K562 (cell line): ENCODE results near the gene ZNF385D. TPM values are rescaled to one million over a fixed set of nuclear protein-coding genes. Genes with fewer than 3 reads are reported as not detected.

ENCODE experiments used
- ATAC-seq: fragments of 200-7000 bp; cut with Tn5 transposase; 3 replicates; pipeline ENCODE4 v1.9.1; 2020; ENCODE audit warnings: moderate library complexity
- BruUV-seq: library from RNA; stranded (reverse); fragments of 400-500 nt; replicated peaks from 2 replicates; lab custom pipeline; 2021; lab: Mats Ljungman, UMichigan
- CTCF ChIA-PET: fragments of 300-600 bp; formaldehyde crosslinking; extraction: SDS; loops from one replicate; lab custom pipeline; 2021; ENCODE audit warnings: low intra/inter-chr PET ratio; lab: Yijun Ruan, JAX
- POLR2A ChIA-PET: fragments of 300-600, 350-650 bp; sonication (Branson Sonifier 250); formaldehyde crosslinking; extraction: SDS; loops from one replicate; lab custom pipeline; 2021; ENCODE audit warnings: antibody characterized with exemption, inconsistent platforms; lab: Yijun Ruan, JAX
- DNase-seq, 4 experiments: peaks; one replicate each; pipeline versions ENCODE4 v3.0.0 to v3.0.0-alpha.2; 2011 to 2018; ENCODE audit warnings: low spot score in 3 of 4, mixed read lengths in 3 of 4; ENCODE audit errors: extremely low read depth in 1 of 4
- FAIRE-seq: peaks from 2 replicates; lab custom pipeline; 2011; peaks lifted over from hg19 to GRCh38; lab: Jason Lieb, UNC
- H2AFZ ChIP-seq: 2 replicates; pipeline ENCODE4 v1.6.0; 2011; ENCODE audit warnings: low read depth, low read length, control low read depth, inconsistent platforms
- H3K27ac ChIP-seq: fragments of 200-600 bp; 3 replicates; pipeline ENCODE4 v1.8.0; 2011; ENCODE audit warnings: low read depth, mild to moderate bottlenecking, control low read depth, inconsistent platforms, low read length, moderate library complexity, mixed read lengths; ENCODE audit errors: extremely low read depth
- H3K27me3 ChIP-seq, 2 experiments: fragments of 300-600 bp in 1 of 2; 2 replicates in 1 of 2; 3 replicates in 1 of 2; pipeline versions ENCODE4 v1.6.0 to v1.8.0; 2011; ENCODE audit warnings: inconsistent platforms in 2 of 2, low read length in 2 of 2, mild to moderate bottlenecking in 1 of 2, mixed read lengths in 1 of 2, moderate library complexity in 1 of 2; ENCODE audit not compliant: control insufficient read depth in 2 of 2, insufficient read depth in 2 of 2
- H3K36me3 ChIP-seq: fragments of 300-600 bp; 3 replicates; pipeline ENCODE4 v1.8.0; 2011; ENCODE audit warnings: mild to moderate bottlenecking, low read length, inconsistent platforms; ENCODE audit not compliant: control insufficient read depth, insufficient read depth
- H3K4me1 ChIP-seq, 2 experiments: fragments of 200-600 bp in 1 of 2; replicated peaks in 1 of 2; 2 replicates in 1 of 2; 3 replicates in 1 of 2; pipeline versions ENCODE4 v1.5.1 to v1.8.0; 2011; ENCODE audit warnings: inconsistent platforms in 2 of 2, low read length in 2 of 2, mild to moderate bottlenecking in 1 of 2, mixed read lengths in 1 of 2, moderate library complexity in 1 of 2; ENCODE audit not compliant: control insufficient read depth in 2 of 2, insufficient read depth in 2 of 2
- H3K4me2 ChIP-seq: 2 replicates; pipeline ENCODE4 v1.6.1; 2011; ENCODE audit warnings: low read length, control low read depth, inconsistent platforms, mixed read lengths; ENCODE audit not compliant: insufficient read depth
- H3K4me3 ChIP-seq: fragments of 200-600 bp; sonication (generic), shearing (Covaris generic); 2 replicates; pipeline ENCODE4 v1.5.1; 2016; ENCODE audit warnings: control low read depth, inconsistent platforms
- H3K79me2 ChIP-seq: fragments of 200-600 bp; 3 replicates; pipeline ENCODE4 v1.8.0; 2011; ENCODE audit warnings: low read length, inconsistent platforms; ENCODE audit not compliant: control insufficient read depth, insufficient read depth
- H3K9ac ChIP-seq, 2 experiments: 2 replicates each; pipeline versions ENCODE4 v1.6.0 to v1.6.1; 2011; ENCODE audit warnings: low read depth in 2 of 2, low read length in 2 of 2, control low read depth in 1 of 2, inconsistent platforms in 1 of 2, mild to moderate bottlenecking in 1 of 2, mixed read lengths in 1 of 2; ENCODE audit not compliant: insufficient read depth in 1 of 2
- H3K9me1 ChIP-seq: one replicate; pipeline ENCODE4 v1.6.0; 2011; ENCODE audit warnings: inconsistent platforms, mild to moderate bottlenecking, low read length, moderate library complexity; ENCODE audit not compliant: control insufficient read depth, insufficient read depth
- H3K9me3 ChIP-seq: replicated peaks from 2 replicates; pipeline ENCODE4 v1.5.1; 2011; ENCODE audit warnings: low read depth, low read length, inconsistent platforms; ENCODE audit not compliant: control insufficient read depth, insufficient read depth
- H4K20me1 ChIP-seq: replicated peaks from 2 replicates; pipeline ENCODE4 v1.6.1; 2011; ENCODE audit warnings: low read length, inconsistent platforms, mixed read lengths; ENCODE audit not compliant: control insufficient read depth, insufficient read depth
- ADNP ChIP-seq: fragments of 200-800 bp; sonication (Bioruptor generic); IDR thresholded peaks from 2 replicates; pipeline ENCODE4 v1.6.1; 2016; ENCODE audit warnings: missing genetic modification characterization, missing compliant biosample characterization
- ASH1L ChIP-seq: fragments of 450-650 bp; IDR thresholded peaks from 2 replicates; pipeline ENCODE4 v1.6.1; 2018; ENCODE audit warnings: borderline replicate concordance, mild to moderate bottlenecking, low read depth; ENCODE audit not compliant: partially characterized antibody
- CBX1 ChIP-seq: sonication (generic); IDR thresholded peaks from 2 replicates; pipeline ENCODE4 v1.6.1; 2016; ENCODE audit warnings: antibody characterized with exemption, low read depth, mild to moderate bottlenecking
- EZH2 ChIP-seq: IDR thresholded peaks from 2 replicates; pipeline ENCODE4 v1.6.1; 2012; ENCODE audit warnings: low read depth, mild to moderate bottlenecking, inconsistent platforms, low read length, borderline replicate concordance
- GABPB2 ChIP-seq: fragments of 250-450 bp; sonication (Bioruptor Pico); conservative IDR thresholded peaks from 2 replicates; pipeline ENCODE4 v1.5.1; 2021; ENCODE audit warnings: mild to moderate bottlenecking
- MBD1 ChIP-seq: fragments of 250-450 bp; sonication (Bioruptor Pico); IDR thresholded peaks from 2 replicates; pipeline ENCODE4 v1.8.0; 2022; ENCODE audit warnings: inconsistent platforms
- MCM5 ChIP-seq: fragments of 450-650 bp; IDR thresholded peaks from 2 replicates; pipeline ENCODE4 v1.6.1; 2016; ENCODE audit warnings: low read depth
- RCOR1 ChIP-seq, 2 experiments: IDR thresholded peaks; 2 replicates each; pipeline ENCODE4 v1.6.1; 2012; ENCODE audit warnings: low read depth in 2 of 2, low read length in 2 of 2, borderline replicate concordance in 1 of 2, improper control_type of control experiment in 1 of 2
- SMAD2 ChIP-seq: fragments of 150-350 bp; IDR thresholded peaks from 2 replicates; pipeline ENCODE4 v1.6.1; 2014; ENCODE audit warnings: low read depth, mild to moderate bottlenecking, low read length
- STAT5B ChIP-seq: fragments of 250-450 bp; sonication (Bioruptor Pico); IDR thresholded peaks from 2 replicates; pipeline ENCODE4 v1.8.0; 2021; ENCODE audit warnings: mild to moderate bottlenecking, inconsistent platforms
- TFAM ChIP-seq: fragments of 250-450 bp; sonication (Bioruptor Pico); conservative IDR thresholded peaks from 2 replicates; pipeline ENCODE4 v1.5.0; 2021; ENCODE audit warnings: mild to moderate bottlenecking, moderate library complexity
- ZNF146 ChIP-seq: IDR thresholded peaks from one replicate; pipeline ENCODE4 v1.6.1; 2018; ENCODE audit warnings: missing compliant biosample characterization; ENCODE audit not compliant: unreplicated experiment
- ZNF561 ChIP-seq: fragments of 450-650 bp; formaldehyde crosslinking; conservative IDR thresholded peaks from 2 replicates; pipeline ENCODE4 v1.4.0; 2020; ENCODE audit warnings: mild to moderate bottlenecking, moderate library complexity
- ZNF79 ChIP-seq: fragments of 250-450 bp; sonication (Bioruptor Pico); IDR thresholded peaks from 2 replicates; pipeline ENCODE4 v1.4.0; 2020; ENCODE audit warnings: low read depth, mild to moderate bottlenecking, moderate library complexity
- WGBS: fragments of 100-300 bp; shearing (Covaris generic); methylation state at CpG from one replicate; pipeline ENCODE4 v1.1.6; 2016; ENCODE audit warnings: low coverage, mixed read lengths; ENCODE audit not compliant: insufficient coverage; ENCODE audit errors: missing lambda C conversion rate; 5-methylcytosine and 5-hydroxymethylcytosine counted together
- in situ Hi-C: fragments of 300-500 bp; cut with MboI; formaldehyde crosslinking; loops from 4 replicates; pipeline ENCODE4 v1.15.0; 2018; ENCODE audit warnings: inconsistent platforms, mixed read lengths
- intact Hi-C: fragments of 100-400 bp; cut with micrococcal nuclease; formaldehyde crosslinking; loops from 2 replicates; pipeline ENCODE4 v1.14.2; 2022
- polyA plus RNA-seq, 8 experiments: library from polyadenylated mRNA; depleted of rRNA in 4 of 8; stranded (reverse) in 5 of 8; unstranded in 3 of 8; fragments of >200 nt; fragmentation: Nextera tagmentation in 2 of 8; fragmentation: Illumina TruSeq in 1 of 8; extraction: Ambion mirVana in 2 of 8; extraction: Trizol in 1 of 8; gene quantifications; 2 replicates each; pipeline versions ENCODE4 v1.2.1 to v1.2.3, GENCODE V29; 2011 to 2014; ENCODE audit warnings: inconsistent platforms in 1 of 8, missing spikeins in 1 of 8
- total RNA-seq, 7 experiments: library from RNA; depleted of rRNA in 6 of 7; stranded (reverse); fragments of >200 nt in 6 of 7; fragmentation: Illumina TruSeq in 2 of 7; extraction: Trizol in 2 of 7; gene quantifications; 2 replicates each; pipeline versions ENCODE4 v1.2.1 to v1.2.3, GENCODE V29; 2011 to 2021; ENCODE audit warnings: low replicate concordance in 1 of 7
- TF ChIP-seq, protein P1 (sequence below): fragments of 450-650 bp; IDR thresholded peaks from 2 replicates; pipeline ENCODE4 v1.6.1; 2018; ENCODE audit not compliant: partially characterized antibody

ZNF385D gene
- total and polyA plus RNA-seq, 9 of the 15 experiments (the other 6 are each of a cell fraction or from before 2014, with no cell fraction given), result 0.14 to 1.7 (median 0.51) TPM

DNA sequence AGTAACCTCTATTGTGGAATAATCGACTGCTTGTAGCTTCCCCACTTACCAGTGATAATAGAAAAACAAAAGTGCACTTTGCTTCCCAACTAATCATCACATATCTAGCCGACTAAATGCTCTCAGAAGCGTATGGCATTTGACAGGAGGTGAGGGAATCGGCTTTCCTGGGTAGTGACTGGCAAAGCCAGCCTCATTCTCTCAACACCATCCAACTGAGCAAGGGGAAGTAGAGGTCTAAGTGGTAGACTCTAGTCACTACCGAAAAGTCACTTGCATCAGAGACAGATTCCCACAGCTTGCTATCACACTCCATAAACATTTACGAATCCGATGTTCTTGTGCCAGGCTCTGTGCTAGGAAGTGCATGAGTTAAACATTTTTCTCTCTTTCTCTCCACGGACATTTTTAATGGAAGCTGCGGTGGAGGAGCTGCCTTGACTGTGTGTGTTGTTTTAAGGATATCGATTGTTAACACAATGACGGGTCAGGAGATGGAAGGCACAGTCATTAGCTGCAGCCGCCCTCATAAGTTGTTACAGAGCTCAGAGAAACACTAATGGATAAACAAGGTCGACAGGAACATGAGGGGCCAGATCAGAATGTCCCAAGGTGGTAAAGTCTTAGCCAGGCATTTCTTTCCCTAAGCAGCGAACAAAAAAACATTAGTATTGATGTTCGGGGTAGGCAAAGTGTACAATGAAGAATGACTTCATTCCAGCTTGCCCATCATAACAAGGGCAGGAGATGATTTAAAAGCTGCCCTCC lies 11.9 kb downstream of the ZNF385D start:
- ATAC-seq (no peak), FAIRE-seq (peak; percentile 35), DNase-seq (no peak)
- Histone ChIP-seq H4K20me1 (no peaks in the 10 kb centered on the region), H3K79me2 (no peaks in the 10 kb centered on the region), H3K36me3 (no peaks in the 10 kb centered on the region), H3K27ac (no peak overlapping the region), H3K4me3 (no peak overlapping the region), H3K27me3 (no peaks in the 10 kb centered on the region), H2AFZ (no peak overlapping the region), H3K9me1 (no peaks in the 10 kb centered on the region), H3K4me2 (no peak overlapping the region), H3K9ac (no peak overlapping the region), H3K4me1 (no peaks in the 10 kb centered on the region), H3K9me3 (no peaks in the 10 kb centered on the region)
- WGBS, result 1% methylated on average over 15 of the region's 15 CpGs
- in situ Hi-C loops (no loop called here), intact Hi-C loops (no loop called here)
- no peak for TF ChIP-seq CBX1
- no peak for TF ChIP-seq TFAM (CRISPR knock-in tag)
- TF ChIP-seq STAT5B (CRISPR knock-in tag), result no peak
- TF ChIP-seq SMAD2, result no peak
- TF ChIP-seq MCM5, result no peak
- TF ChIP-seq ZNF561, result no peak
- TF ChIP-seq, protein P1, sequence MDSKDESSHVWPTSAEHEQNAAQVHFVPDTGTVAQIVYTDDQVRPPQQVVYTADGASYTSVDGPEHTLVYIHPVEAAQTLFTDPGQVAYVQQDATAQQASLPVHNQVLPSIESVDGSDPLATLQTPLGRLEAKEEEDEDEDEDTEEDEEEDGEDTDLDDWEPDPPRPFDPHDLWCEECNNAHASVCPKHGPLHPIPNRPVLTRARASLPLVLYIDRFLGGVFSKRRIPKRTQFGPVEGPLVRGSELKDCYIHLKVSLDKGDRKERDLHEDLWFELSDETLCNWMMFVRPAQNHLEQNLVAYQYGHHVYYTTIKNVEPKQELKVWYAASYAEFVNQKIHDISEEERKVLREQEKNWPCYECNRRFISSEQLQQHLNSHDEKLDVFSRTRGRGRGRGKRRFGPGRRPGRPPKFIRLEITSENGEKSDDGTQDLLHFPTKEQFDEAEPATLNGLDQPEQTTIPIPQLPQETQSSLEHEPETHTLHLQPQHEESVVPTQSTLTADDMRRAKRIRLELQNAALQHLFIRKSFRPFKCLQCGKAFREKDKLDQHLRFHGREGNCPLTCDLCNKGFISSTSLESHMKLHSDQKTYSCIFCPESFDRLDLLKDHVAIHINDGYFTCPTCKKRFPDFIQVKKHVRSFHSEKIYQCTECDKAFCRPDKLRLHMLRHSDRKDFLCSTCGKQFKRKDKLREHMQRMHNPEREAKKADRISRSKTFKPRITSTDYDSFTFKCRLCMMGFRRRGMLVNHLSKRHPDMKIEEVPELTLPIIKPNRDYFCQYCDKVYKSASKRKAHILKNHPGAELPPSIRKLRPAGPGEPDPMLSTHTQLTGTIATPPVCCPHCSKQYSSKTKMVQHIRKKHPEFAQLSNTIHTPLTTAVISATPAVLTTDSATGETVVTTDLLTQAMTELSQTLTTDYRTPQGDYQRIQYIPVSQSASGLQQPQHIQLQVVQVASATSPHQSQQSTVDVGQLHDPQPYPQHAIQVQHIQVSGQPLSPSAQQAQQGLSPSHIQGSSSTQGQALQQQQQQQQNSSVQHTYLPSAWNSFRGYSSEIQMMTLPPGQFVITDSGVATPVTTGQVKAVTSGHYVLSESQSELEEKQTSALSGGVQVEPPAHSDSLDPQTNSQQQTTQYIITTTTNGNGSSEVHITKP, result no peak
- TF ChIP-seq GABPB2 (CRISPR knock-in tag), result no peak
- no peak for TF ChIP-seq ZNF79 (CRISPR knock-in tag)
- no peak for TF ChIP-seq ZNF146 (CRISPR knock-in tag)
- no peak for TF ChIP-seq ADNP (tag)
- TF ChIP-seq RCOR1 (IDR thresholded peaks at IDR 0.05; ENCODE audit: borderline replicate concordance in 1 of 2, low read depth in 2 of 2, low read length in 2 of 2), result no peak
- no peak for TF ChIP-seq MBD1 (CRISPR knock-in tag)
- no peak for TF ChIP-seq EZH2
- no peak for TF ChIP-seq ASH1L
- BruUV-seq, result no TSS peak
- ChIA-PET CTCF (no interaction called here), POLR2A (no interaction called here)
